Measurements from ENCODE around the gene FBXL15. TPM values are rescaled to one million over a fixed set of nuclear protein-coding genes. Genes with fewer than 3 reads are reported as not detected.

The FBXL15 gene
- total RNA-seq, 1 experiment from 2014 or later, result 24.6 TPM

- no peak for TF ChIP-seq ZBTB43 (CRISPR knock-in tag; IDR thresholded peaks at IDR 0.05)
- no peak for TF ChIP-seq NR1H2 (CRISPR knock-in tag; IDR thresholded peaks at IDR 0.05)
- TF ChIP-seq ETV6 (CRISPR knock-in tag; IDR thresholded peaks at IDR 0.05), result peak; percentile 72; the same call in 1 of the 2 replicates
- peak; percentile 85 for TF ChIP-seq TEAD1 (CRISPR knock-in tag; IDR thresholded peaks at IDR 0.05)
- TF ChIP-seq FOXK1 (CRISPR knock-in tag; IDR thresholded peaks at IDR 0.05), result peak; percentile 55; the same call in 1 of the 2 replicates
- no peak; the same call in 1 of the 2 replicates for TF ChIP-seq CREM (CRISPR knock-in tag; IDR thresholded peaks at IDR 0.05)
- no peak for TF ChIP-seq SOX15 (CRISPR knock-in tag; IDR thresholded peaks at IDR 0.05)
- no peak for TF ChIP-seq MLX (CRISPR knock-in tag; IDR thresholded peaks at IDR 0.05)
- TF ChIP-seq E2F5 (CRISPR knock-in tag; IDR thresholded peaks at IDR 0.05), result no peak
- 0 out of 2 replicates have a peak, but pooled peaks have one; percentile 47 for TF ChIP-seq JUN (CRISPR knock-in tag; IDR thresholded peaks at IDR 0.05)
- no peak for TF ChIP-seq ZNF425 (CRISPR knock-in tag; conservative IDR thresholded peaks at IDR 0.05)
- no peak for TF ChIP-seq NFATC4 (CRISPR knock-in tag; IDR thresholded peaks at IDR 0.05)
- no peak for TF ChIP-seq ZNF317 (CRISPR knock-in tag; IDR thresholded peaks at IDR 0.05; ENCODE audit: borderline replicate concordance, low read depth)
- TF ChIP-seq ELF4 (CRISPR knock-in tag; IDR thresholded peaks at IDR 0.05; ENCODE audit: low read depth), result no peak
- no peak for TF ChIP-seq ZSCAN18 (CRISPR knock-in tag; IDR thresholded peaks at IDR 0.05)
- TF ChIP-seq GABPB1 (CRISPR knock-in tag; IDR thresholded peaks at IDR 0.05), result peak; percentile 56
- TF ChIP-seq NFYB (CRISPR knock-in tag; conservative IDR thresholded peaks at IDR 0.05; ENCODE audit: low read depth), result no peak; the same call in 1 of the 2 replicates
- 0 out of 2 replicates have a peak, but pooled peaks have one; percentile 29 for TF ChIP-seq TP53 (CRISPR knock-in tag; IDR thresholded peaks at IDR 0.05)
- no peak for TF ChIP-seq NR2C2 (CRISPR knock-in tag; IDR thresholded peaks at IDR 0.05)
- no peak for TF ChIP-seq ZNF263 (CRISPR knock-in tag; IDR thresholded peaks at IDR 0.05; ENCODE audit: low read depth)
- TF ChIP-seq ZNF512 (CRISPR knock-in tag; IDR thresholded peaks at IDR 0.05; ENCODE audit: borderline replicate concordance), result no peak
- peak; percentile 80; the same call in 1 of the 2 replicates for TF ChIP-seq NFE2L1 (CRISPR knock-in tag; IDR thresholded peaks at IDR 0.05)
- TF ChIP-seq HMGA2 (CRISPR knock-in tag; IDR thresholded peaks at IDR 0.05), result no peak
- TF ChIP-seq ATF3 (CRISPR knock-in tag; conservative IDR thresholded peaks at IDR 0.05), result no peak
- TF ChIP-seq ERG (CRISPR knock-in tag; IDR thresholded peaks at IDR 0.05), result no peak
- TF ChIP-seq GRHL2 (CRISPR knock-in tag; IDR thresholded peaks at IDR 0.05; ENCODE audit: insufficient replicate concordance, severe bottlenecking), result no peak
- peak; percentile 97 for TF ChIP-seq MAX (CRISPR knock-in tag; IDR thresholded peaks at IDR 0.05)
- no peak for TF ChIP-seq KAT7 (CRISPR knock-in tag; IDR thresholded peaks at IDR 0.05; ENCODE audit: borderline replicate concordance)
Observed at GRCh38 chr10:102422545-102423129, 2.0 kb downstream of the FBXL15 start (continued).

Data from WTC11 (cell line).